Hepatocyte (in vitro differentiated cells): ENCODE data around the gene TEX29.

Experiments
- EZH2 ChIP-seq: fragments of 200-600 bp; sonication (generic); IDR thresholded peaks from 2 replicates; pipeline ENCODE4 v1.6.1; 2016; ENCODE audit warnings: antibody characterized with exemption, mild to moderate bottlenecking, borderline replicate concordance
- TF ChIP-seq, protein P1 (sequence below): fragments of 200-600 bp; sonication (generic); IDR thresholded peaks from 2 replicates; pipeline ENCODE4 v1.5.1; 2016; ENCODE audit warnings: antibody characterized with exemption, mild to moderate bottlenecking; ENCODE audit not compliant: poor library complexity

DNA sequence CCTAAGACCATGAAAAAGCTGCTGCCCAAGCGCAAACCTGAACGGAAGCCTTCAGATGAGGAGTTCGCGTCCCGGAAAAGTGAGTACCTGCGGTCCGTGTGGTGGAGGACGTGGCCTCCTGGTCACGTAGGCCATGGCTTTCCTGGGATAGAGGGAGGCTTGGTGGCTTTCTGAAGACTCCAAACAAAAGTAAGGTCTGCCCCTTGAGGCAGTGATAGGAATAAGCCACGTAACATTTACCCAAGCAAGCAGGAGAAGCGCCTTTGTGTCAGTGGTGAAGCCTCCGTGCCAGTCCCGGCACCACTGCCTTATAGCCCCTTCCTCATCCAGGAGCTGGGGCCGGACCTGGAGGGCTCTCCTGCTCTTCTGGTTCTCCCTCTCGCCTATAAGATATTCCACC lies 34.3 kb upstream of the TEX29 start:
- TF ChIP-seq, protein P1, sequence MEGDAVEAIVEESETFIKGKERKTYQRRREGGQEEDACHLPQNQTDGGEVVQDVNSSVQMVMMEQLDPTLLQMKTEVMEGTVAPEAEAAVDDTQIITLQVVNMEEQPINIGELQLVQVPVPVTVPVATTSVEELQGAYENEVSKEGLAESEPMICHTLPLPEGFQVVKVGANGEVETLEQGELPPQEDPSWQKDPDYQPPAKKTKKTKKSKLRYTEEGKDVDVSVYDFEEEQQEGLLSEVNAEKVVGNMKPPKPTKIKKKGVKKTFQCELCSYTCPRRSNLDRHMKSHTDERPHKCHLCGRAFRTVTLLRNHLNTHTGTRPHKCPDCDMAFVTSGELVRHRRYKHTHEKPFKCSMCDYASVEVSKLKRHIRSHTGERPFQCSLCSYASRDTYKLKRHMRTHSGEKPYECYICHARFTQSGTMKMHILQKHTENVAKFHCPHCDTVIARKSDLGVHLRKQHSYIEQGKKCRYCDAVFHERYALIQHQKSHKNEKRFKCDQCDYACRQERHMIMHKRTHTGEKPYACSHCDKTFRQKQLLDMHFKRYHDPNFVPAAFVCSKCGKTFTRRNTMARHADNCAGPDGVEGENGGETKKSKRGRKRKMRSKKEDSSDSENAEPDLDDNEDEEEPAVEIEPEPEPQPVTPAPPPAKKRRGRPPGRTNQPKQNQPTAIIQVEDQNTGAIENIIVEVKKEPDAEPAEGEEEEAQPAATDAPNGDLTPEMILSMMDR: no peak
- no peak for TF ChIP-seq EZH2
